Ectodermal cell (in vitro differentiated cells): Measurements from ENCODE around the gene SMC3.

Source experiments
- H3K27ac ChIP-seq: 2 replicates; pipeline ENCODE4 v1.7.0; 2013; ENCODE audit warnings: mild to moderate bottlenecking, low read depth, low read length; ENCODE audit not compliant: insufficient read depth, poor library complexity, severe bottlenecking
- H3K27me3 ChIP-seq: 2 replicates; pipeline ENCODE4 v1.7.0; 2013; ENCODE audit warnings: mild to moderate bottlenecking, low read length; ENCODE audit not compliant: insufficient read depth, control insufficient read depth, poor library complexity, severe bottlenecking
- H3K36me3 ChIP-seq: one replicate; pipeline ENCODE4 v1.7.0; 2013; ENCODE audit warnings: low read length; ENCODE audit not compliant: control insufficient read depth, insufficient read depth
- H3K4me1 ChIP-seq: one replicate; pipeline ENCODE4 v1.7.0; 2013; ENCODE audit warnings: low read length; ENCODE audit not compliant: control insufficient read depth, insufficient read depth
- H3K4me3 ChIP-seq: 2 replicates; pipeline ENCODE4 v1.7.0; 2013; ENCODE audit warnings: low read depth, low read length, control low read depth; ENCODE audit not compliant: insufficient read depth
- H3K9me3 ChIP-seq: 2 replicates; pipeline ENCODE4 v1.7.0; 2013; ENCODE audit warnings: mild to moderate bottlenecking, low read length, moderate library complexity; ENCODE audit not compliant: control insufficient read depth
- WGBS, 2 experiments: methylation state at CpG; one replicate each; pipeline ENCODE4 v1.1.7; 2013; ENCODE audit warnings: missing lambda C conversion rate in 2 of 2; 5-methylcytosine and 5-hydroxymethylcytosine counted together

SMC3 gene

DNA sequence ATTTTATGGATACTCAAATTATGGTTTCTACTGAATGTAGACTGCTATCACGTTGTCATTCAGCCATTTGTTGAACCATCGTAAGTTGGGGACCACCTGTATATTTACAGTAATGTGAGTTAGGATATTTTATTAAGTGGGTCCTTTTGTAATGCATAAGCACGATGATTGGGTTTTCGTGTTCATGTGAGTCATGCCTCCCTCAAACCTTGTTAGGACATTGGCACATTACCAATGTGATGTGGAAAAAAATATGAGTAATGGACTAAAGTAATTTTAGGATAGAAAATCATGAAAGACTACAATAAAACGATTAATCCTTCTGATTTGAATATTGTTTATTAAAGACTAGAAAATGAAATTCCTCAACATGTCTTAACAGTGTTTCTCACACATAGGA is 8.7 kb downstream of the SMC3 start:
- Histone ChIP-seq H3K36me3 (peaks cover 17% of the 10 kb centered on the region), H3K27me3 (no peaks in the 10 kb centered on the region), H3K4me1 (peaks cover 1% of the 10 kb centered on the region), H3K27ac (no peak overlapping the region), H3K9me3 (no peaks in the 10 kb centered on the region), H3K4me3 (no peak overlapping the region)
- 94 to 99% methylated on average over 4 of the region's 5 CpGs for WGBS, 2 experiments

- Histone ChIP-seq H3K4me3 (no peak overlapping the region), H3K27ac (no peak overlapping the region), H3K9me3 (no peaks in the 10 kb centered on the region), H3K4me1 (no peaks in the 10 kb centered on the region), H3K27me3 (no peaks in the 10 kb centered on the region), H3K36me3 (peaks cover 23% of the 10 kb centered on the region)
- WGBS, 2 experiments: 94 to 100% methylated on average over 2 to 3 of the region's 3 CpGs
Observed at GRCh38 chr10:110577056-110577455, 9.6 kb downstream of the SMC3 start.

- Histone ChIP-seq H3K27me3 (no peaks in the 10 kb centered on the region), H3K36me3 (peaks cover 44% of the 10 kb centered on the region)
Observed at GRCh38 chr10:110584006-110584405, 16.5 kb downstream of the SMC3 start.

GRCh38 chr10:110591760-110592159 is 24.3 kb downstream of the SMC3 start:
- peaks cover 40% of the 10 kb centered on the region for H3K36me3 ChIP-seq
- no peak overlapping the region for H3K4me3 ChIP-seq
- H3K4me1 ChIP-seq: no peaks in the 10 kb centered on the region
- no peak overlapping the region for H3K27ac ChIP-seq
- H3K27me3 ChIP-seq: no peaks in the 10 kb centered on the region
- no peaks in the 10 kb centered on the region for H3K9me3 ChIP-seq
- WGBS, 2 experiments: 90 to 97% methylated on average over 5 of the region's 5 CpGs

More at GRCh38 chr10:110584006-110584405, 16.5 kb downstream of the SMC3 start:
- Histone ChIP-seq H3K9me3 (no peaks in the 10 kb centered on the region), H3K4me3 (no peak overlapping the region), H3K27ac (no peak overlapping the region), H3K4me1 (no peaks in the 10 kb centered on the region)
- 88 to 90% methylated on average over 2 to 3 of the region's 3 CpGs for WGBS, 2 experiments

GRCh38 chr10:110597476-110597875 is 30.0 kb downstream of the SMC3 start:
- H3K27me3 ChIP-seq: no peaks in the 10 kb centered on the region
- H3K9me3 ChIP-seq: no peaks in the 10 kb centered on the region
- WGBS, 2 experiments: 98 to 99% methylated on average over 2 of the region's 2 CpGs
- H3K36me3 ChIP-seq: peaks cover 14% of the 10 kb centered on the region
- H3K4me3 ChIP-seq: no peak overlapping the region
- H3K4me1 ChIP-seq: no peaks in the 10 kb centered on the region
- no peak overlapping the region for H3K27ac ChIP-seq

DNA sequence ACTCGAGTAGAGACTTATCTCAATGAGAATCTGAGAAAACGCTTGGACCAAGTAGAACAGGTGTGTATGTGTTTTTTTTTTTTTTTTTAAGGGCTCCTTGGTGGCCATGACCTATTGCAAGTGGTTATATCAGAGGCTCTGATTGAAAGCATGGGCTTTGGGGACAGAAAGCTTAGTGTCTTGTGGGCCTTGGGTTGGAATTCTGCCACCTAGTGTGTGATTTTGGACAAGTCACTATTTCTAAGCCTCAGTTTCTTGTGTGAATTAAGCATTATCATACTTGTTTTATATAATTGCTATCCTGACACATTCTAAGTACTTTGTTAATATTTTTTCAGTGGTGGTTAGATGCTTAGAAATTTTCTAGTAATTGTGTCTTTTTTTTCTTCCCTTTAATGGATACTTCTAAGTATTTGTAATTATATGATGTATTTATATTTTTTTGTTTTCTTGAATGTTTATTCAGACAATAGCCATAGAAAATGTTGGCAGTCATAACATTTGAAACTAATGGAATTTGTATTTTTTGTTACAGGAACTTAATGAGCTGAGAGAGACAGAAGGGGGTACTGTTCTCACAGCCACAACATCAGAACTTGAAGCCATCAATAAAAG is 33.1 kb downstream of the SMC3 start:
- Histone ChIP-seq H3K9me3 (no peaks in the 10 kb centered on the region), H3K4me1 (no peaks in the 10 kb centered on the region), H3K36me3 (peaks cover 22% of the 10 kb centered on the region), H3K27me3 (no peaks in the 10 kb centered on the region), H3K27ac (no peak overlapping the region), H3K4me3 (no peak overlapping the region)
- 66 to 68% methylated on average over 2 of the region's 2 CpGs for WGBS, 2 experiments

- H3K36me3 ChIP-seq: peaks cover 27% of the 10 kb centered on the region
- WGBS, 2 experiments: 89 to 92% methylated on average over 4 of the region's 4 CpGs
Observed at GRCh38 chr10:110601581-110601980, 34.1 kb downstream of the SMC3 start.

DNA sequence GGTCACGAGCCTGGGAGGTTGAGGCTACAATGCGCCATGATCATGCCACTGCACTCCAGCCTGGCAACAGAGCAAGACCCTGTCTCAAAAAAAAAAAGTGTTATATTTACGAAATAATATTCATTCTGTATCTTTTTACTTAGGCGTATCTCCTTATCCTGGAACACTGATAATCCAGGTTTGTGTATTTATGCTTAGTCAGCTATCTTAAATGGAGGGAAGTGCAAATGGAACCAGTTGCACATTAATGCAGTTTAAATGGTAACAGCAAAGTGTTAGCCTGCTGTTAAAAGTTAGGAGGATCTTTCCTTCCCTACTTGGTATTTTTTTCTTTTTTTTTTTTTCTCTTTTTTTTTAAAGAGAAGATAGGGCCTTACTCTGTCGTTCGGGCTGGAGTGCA is 40.6 kb downstream of the SMC3 start:
- peaks cover 7% of the 10 kb centered on the region for H3K4me1 ChIP-seq
- no peaks in the 10 kb centered on the region for H3K27me3 ChIP-seq
- 74 to 79% methylated on average over 5 to 6 of the region's 6 CpGs for whole genome bisulfite sequencing, 2 experiments
- H3K9me3 ChIP-seq: no peaks in the 10 kb centered on the region
- no peak overlapping the region for H3K4me3 ChIP-seq
- H3K27ac ChIP-seq: no peak overlapping the region
- H3K36me3 ChIP-seq: peaks cover 17% of the 10 kb centered on the region

More at GRCh38 chr10:110601581-110601980, 34.1 kb downstream of the SMC3 start:
- Histone ChIP-seq H3K4me1 (no peaks in the 10 kb centered on the region), H3K4me3 (no peak overlapping the region), H3K27ac (no peak overlapping the region), H3K27me3 (no peaks in the 10 kb centered on the region), H3K9me3 (no peaks in the 10 kb centered on the region)

- Histone ChIP-seq H3K9me3 (no peaks in the 10 kb centered on the region), H3K4me1 (peaks cover 7% of the 10 kb centered on the region), H3K4me3 (no peak overlapping the region), H3K27me3 (no peaks in the 10 kb centered on the region), H3K36me3 (peaks cover 8% of the 10 kb centered on the region), H3K27ac (no peak overlapping the region)
- WGBS, 2 experiments: 72 to 86% methylated on average over 2 of the region's 2 CpGs
Observed at GRCh38 chr10:110609605-110610004, 42.1 kb downstream of the SMC3 start.

- Histone ChIP-seq H3K27me3 (no peaks in the 10 kb centered on the region), H3K27ac (no peak overlapping the region), H3K4me3 (no peak overlapping the region), H3K9me3 (no peaks in the 10 kb centered on the region), H3K4me1 (peaks cover 7% of the 10 kb centered on the region), H3K36me3 (peaks cover 5% of the 10 kb centered on the region)
- WGBS, 2 experiments: 46 to 51% methylated on average over 3 of the region's 3 CpGs
Observed at GRCh38 chr10:110610308-110610774, 42.8 kb downstream of the SMC3 start.
